Endothelial cell of umbilical vein (primary cell): ENCODE data around the gene CCAR1. TPM values are rescaled to one million over a fixed set of nuclear protein-coding genes. Genes with fewer than 3 reads are reported as not detected.
"Not testable (repeated sequence)": the region's sequence is repeated elsewhere in the genome, so short reads cannot be mapped to it uniquely, and the experiment has no call there.

Experiments used
- BruUV-seq: library from RNA; stranded (reverse); fragments of 400-500 nt; replicated peaks from 2 replicates; lab custom pipeline; 2021; lab: Mats Ljungman, UMichigan
- CTCF ChIA-PET: fragments of 300-600, 350-600 bp; sonication (Branson Sonifier 250); formaldehyde crosslinking; loops from one replicate; lab custom pipeline; 2021; ENCODE audit warnings: antibody characterized with exemption, inconsistent platforms; lab: Charles Lee
- POLR2A ChIA-PET: fragments of 300-600, 350-600 bp; sonication (Branson Sonifier 250); formaldehyde crosslinking; loops from one replicate; lab custom pipeline; 2021; ENCODE audit warnings: antibody characterized with exemption, inconsistent platforms; lab: Charles Lee
- DNase-seq: peaks from one replicate; pipeline ENCODE4 v3.0.0-alpha.2; 2011; ENCODE audit warnings: low read depth, low spot score
- FAIRE-seq: peaks from 2 replicates; lab custom pipeline; 2011; peaks lifted over from hg19 to GRCh38; lab: Jason Lieb, UNC
- H2AFZ ChIP-seq: 2 replicates; pipeline ENCODE4 v1.6.0; 2012; ENCODE audit warnings: low read depth, low read length, control low read depth, inconsistent platforms
- H3K27ac ChIP-seq: 2 replicates; pipeline ENCODE4 v1.5.1; 2011; ENCODE audit warnings: low read depth, mild to moderate bottlenecking, control low read depth, low read length, moderate library complexity; ENCODE audit not compliant: insufficient read depth
- H3K27me3 ChIP-seq, 2 experiments: 2 replicates each; pipeline versions ENCODE4 v1.6.0 to v1.6.1; 2011; ENCODE audit warnings: low read length in 2 of 2, mixed read lengths in 1 of 2; ENCODE audit not compliant: control insufficient read depth in 2 of 2, insufficient read depth in 2 of 2
- H3K36me3 ChIP-seq, 2 experiments: 2 replicates in 1 of 2; 3 replicates in 1 of 2; pipeline ENCODE4 v1.5.1; 2011; ENCODE audit warnings: low read length in 2 of 2, mild to moderate bottlenecking in 1 of 2, moderate library complexity in 1 of 2; ENCODE audit not compliant: control insufficient read depth in 2 of 2, insufficient read depth in 2 of 2; ENCODE audit errors: extremely low read depth in 1 of 2
- H3K4me1 ChIP-seq: 3 replicates; pipeline ENCODE4 v1.5.1; 2011; ENCODE audit warnings: mild to moderate bottlenecking, low read length; ENCODE audit not compliant: control insufficient read depth, insufficient read depth; ENCODE audit errors: extremely low read depth
- H3K4me2 ChIP-seq: 2 replicates; pipeline ENCODE4 v1.6.1; 2011; ENCODE audit warnings: low read length, control low read depth, mixed read lengths; ENCODE audit not compliant: insufficient read depth
- H3K4me3 ChIP-seq, 3 experiments: fragments of 200-600 bp in 1 of 3; sonication (generic), shearing (Covaris generic) in 1 of 3; replicated peaks in 1 of 3; 2 replicates each; pipeline ENCODE4 v1.5.1; 2011 to 2016; ENCODE audit warnings: control low read depth in 3 of 3, low read length in 3 of 3, mild to moderate bottlenecking in 2 of 3, inconsistent platforms in 1 of 3, low read depth in 1 of 3, moderate library complexity in 1 of 3; ENCODE audit not compliant: insufficient read depth in 1 of 3
- H3K79me2 ChIP-seq: 2 replicates; pipeline ENCODE4 v1.6.0; 2012; ENCODE audit warnings: low read length, inconsistent platforms; ENCODE audit not compliant: control insufficient read depth, insufficient read depth
- H3K9ac ChIP-seq: replicated peaks from 2 replicates; pipeline ENCODE3; 2011; ENCODE audit warnings: low read length, control low read depth; ENCODE audit not compliant: insufficient read depth; ENCODE audit errors: extremely low read depth
- H3K9me1 ChIP-seq: replicated peaks from 3 replicates; pipeline ENCODE4 v1.6.0; 2011; ENCODE audit warnings: mild to moderate bottlenecking, low read length; ENCODE audit not compliant: control insufficient read depth, insufficient read depth; ENCODE audit errors: extremely low read depth
- H3K9me3 ChIP-seq: replicated peaks from 2 replicates; pipeline ENCODE4 v1.5.1; 2012; ENCODE audit warnings: low read length, inconsistent platforms; ENCODE audit not compliant: control insufficient read depth, insufficient read depth
- H4K20me1 ChIP-seq: replicated peaks from 2 replicates; pipeline ENCODE3; 2011; ENCODE audit warnings: mild to moderate bottlenecking, low read length; ENCODE audit not compliant: control insufficient read depth, insufficient read depth; ENCODE audit errors: extremely low read depth
- CTCF ChIP-seq, 2 donors: IDR thresholded peaks; 1 replicate in 1 of 2; 2 replicates in 1 of 2; pipeline ENCODE4 v1.5.1; 2011; ENCODE audit warnings: low read length in 2 of 2, mild to moderate bottlenecking in 2 of 2, moderate library complexity in 2 of 2, control low read depth in 1 of 2, inconsistent platforms in 1 of 2, low read depth in 1 of 2; ENCODE audit not compliant: insufficient read depth in 1 of 2; ENCODE audit errors: extremely low read depth in 1 of 2
- EZH2 ChIP-seq: IDR thresholded peaks from 2 replicates; pipeline ENCODE4 v1.6.1; 2012; ENCODE audit warnings: borderline replicate concordance, low read depth, mild to moderate bottlenecking, moderate library complexity, low read length, inconsistent platforms; ENCODE audit not compliant: severe bottlenecking
- FOS ChIP-seq: IDR thresholded peaks from 2 replicates; pipeline ENCODE4 v1.6.1; 2011; ENCODE audit warnings: mild to moderate bottlenecking, low read length, moderate library complexity, borderline replicate concordance; ENCODE audit not compliant: insufficient read depth
- GATA2 ChIP-seq: IDR thresholded peaks from 2 replicates; pipeline ENCODE4 v1.7.0; 2011; ENCODE audit warnings: low read depth, mild to moderate bottlenecking, moderate library complexity, mixed read lengths, low read length; ENCODE audit not compliant: insufficient read length, insufficient read depth
- JUN ChIP-seq: IDR thresholded peaks from 2 replicates; pipeline ENCODE4 v1.6.1; 2011; ENCODE audit warnings: borderline replicate concordance, low read depth; ENCODE audit not compliant: insufficient read length, insufficient read depth
- MAX ChIP-seq: IDR thresholded peaks from 2 replicates; pipeline ENCODE4 v1.6.1; 2011; ENCODE audit not compliant: insufficient read depth, insufficient read length
- MYC ChIP-seq: IDR thresholded peaks from one replicate; pipeline ENCODE4 v1.6.1; 2011; ENCODE audit warnings: mild to moderate bottlenecking, low read depth, low read length
- POLR2A ChIP-seq: IDR thresholded peaks from 2 replicates; pipeline ENCODE4 v1.6.1; 2012; ENCODE audit warnings: low read depth, mild to moderate bottlenecking, control low read depth, low read length
- POLR2AphosphoS5 ChIP-seq: IDR thresholded peaks from 2 replicates; pipeline ENCODE4 v1.6.1; 2012; ENCODE audit warnings: low read depth, mild to moderate bottlenecking, control low read depth, low read length, moderate library complexity; ENCODE audit not compliant: insufficient read depth
- dilution Hi-C: fragments of 300-500 bp; cut with MboI; formaldehyde crosslinking; loops from one replicate; pipeline ENCODE4 v1.15.0; 2019; ENCODE audit warnings: low sequenced_read_pairs; ENCODE audit not compliant: extremely low pct_ligation_motif_present
- intact Hi-C: fragments of 100-400 bp; cut with micrococcal nuclease; formaldehyde crosslinking; loops from one replicate; pipeline ENCODE4 v1.10.0; 2022
- polyA plus RNA-seq, 4 experiments: library from polyadenylated mRNA; depleted of rRNA in 3 of 4; stranded (reverse) in 3 of 4; unstranded in 1 of 4; fragments of >200 nt; gene quantifications; 2 replicates each; pipeline versions ENCODE4 v1.2.1 to v1.2.3, GENCODE V29; 2011 to 2012; ENCODE audit warnings: missing spikeins in 1 of 4
- total RNA-seq: library from RNA; stranded (reverse); gene quantifications from 2 replicates; pipeline ENCODE4 v1.2.3, GENCODE V29; 2021

CCAR1 gene
- total and polyA plus RNA-seq, 2 donors (not counting 3 experiments of a cell fraction or from before 2014, with no cell fraction given) = 59.8 to 92.9 TPM

DNA sequence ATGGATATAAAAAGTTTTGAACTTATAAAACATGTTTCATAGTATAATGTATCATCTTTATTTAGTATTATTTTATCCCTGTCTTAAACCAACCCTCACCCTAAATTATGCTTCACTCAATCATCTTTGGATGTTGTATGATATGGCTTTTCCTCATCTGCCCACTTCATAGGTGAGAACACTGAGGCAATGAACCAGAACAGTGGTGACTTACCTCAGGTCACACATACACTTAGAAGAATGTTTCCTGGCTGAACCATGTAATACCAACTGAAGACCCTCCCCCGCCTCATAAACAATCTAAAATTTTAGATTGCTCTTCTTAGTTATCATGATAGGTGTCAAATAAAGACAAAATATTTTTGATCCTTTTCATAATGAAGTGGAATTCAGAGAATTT is 83.7 kb downstream of the CCAR1 start:
- Histone ChIP-seq H3K4me3 (no peak overlapping the region), H3K9me3 (no peaks in the 10 kb centered on the region), H3K4me2 (no peak overlapping the region), H3K79me2 (no peaks in the 10 kb centered on the region), H3K9ac (no peak overlapping the region), H4K20me1 (no peaks in the 10 kb centered on the region), H3K9me1 (no peaks in the 10 kb centered on the region), H3K4me1 (no peaks in the 10 kb centered on the region), H3K27ac (no peak overlapping the region), H3K36me3 (no peaks in the 10 kb centered on the region), H3K27me3 (no peaks in the 10 kb centered on the region), H2AFZ (no peak overlapping the region)
- FAIRE-seq (no peak), DNase-seq (no peak)
- dilution Hi-C loops = no loop called here
- BruUV-seq = no TSS peak
- intact Hi-C loops = no loop called here
- ChIA-PET CTCF (no interaction called here), POLR2A (no interaction called here)
- no peak for TF ChIP-seq EZH2
- no peak for TF ChIP-seq MYC
- TF ChIP-seq CTCF (IDR thresholded peaks at IDR 0.05; ENCODE audit: extremely low read depth in 1 of 2, insufficient read depth in 1 of 2, low read depth in 1 of 2, low read length in 2 of 2) = no peak
- no peak for TF ChIP-seq MAX
- no peak for TF ChIP-seq POLR2A
- no peak for TF ChIP-seq POLR2AphosphoS5
- no peak for TF ChIP-seq FOS
- no peak for TF ChIP-seq JUN
- no peak for TF ChIP-seq GATA2

- H3K4me3 ChIP-seq, H2AFZ ChIP-seq, H3K79me2 ChIP-seq, intact Hi-C loops, H3K9me3 ChIP-seq, dilution Hi-C loops, H3K4me2 ChIP-seq, H3K9ac ChIP-seq, H3K36me3 ChIP-seq, FAIRE-seq, DNase-seq, POLR2A ChIA-PET, H3K4me1 ChIP-seq, H3K9me1 ChIP-seq, H4K20me1 ChIP-seq, BruUV-seq, H3K27me3 ChIP-seq, CTCF ChIA-PET, H3K27ac ChIP-seq: not testable (repeated sequence)
These were observed 89.8 kb downstream of the CCAR1 start for GRCh38 chr10:68810830-68811229.
